Measurements from ENCODE around the gene HOXA13. TPM values are rescaled to one million over a fixed set of nuclear protein-coding genes. Genes with fewer than 3 reads are reported as not detected.
A peak's percentile ranks its signal among the peaks of the same experiment; 100 is the strongest.

The HOXA13 gene
- total RNA-seq, 2 donors from 2014 or later: not detected

GRCh38 chr7:27242154-27242553 lies 42.3 kb upstream of the HOXA13 start:
- H3K36me3 Mint-ChIP-seq (ENCODE audit: low read depth): peaks cover 3% of the 10 kb centered on the region
- ATAC-seq: no peak
- no peak overlapping the region for H3K27ac Mint-ChIP-seq
- no peak for DNase-seq
- peaks cover 78% of the 10 kb centered on the region for H3K27me3 Mint-ChIP-seq
- no peak overlapping the region for H3K4me3 Mint-ChIP-seq
- no peaks in the 10 kb centered on the region for H3K9me3 ChIP-seq (ENCODE audit: control insufficient read depth, low read length, poor library complexity, severe bottlenecking)
- H3K4me1 Mint-ChIP-seq: peaks cover 26% of the 10 kb centered on the region

DNA sequence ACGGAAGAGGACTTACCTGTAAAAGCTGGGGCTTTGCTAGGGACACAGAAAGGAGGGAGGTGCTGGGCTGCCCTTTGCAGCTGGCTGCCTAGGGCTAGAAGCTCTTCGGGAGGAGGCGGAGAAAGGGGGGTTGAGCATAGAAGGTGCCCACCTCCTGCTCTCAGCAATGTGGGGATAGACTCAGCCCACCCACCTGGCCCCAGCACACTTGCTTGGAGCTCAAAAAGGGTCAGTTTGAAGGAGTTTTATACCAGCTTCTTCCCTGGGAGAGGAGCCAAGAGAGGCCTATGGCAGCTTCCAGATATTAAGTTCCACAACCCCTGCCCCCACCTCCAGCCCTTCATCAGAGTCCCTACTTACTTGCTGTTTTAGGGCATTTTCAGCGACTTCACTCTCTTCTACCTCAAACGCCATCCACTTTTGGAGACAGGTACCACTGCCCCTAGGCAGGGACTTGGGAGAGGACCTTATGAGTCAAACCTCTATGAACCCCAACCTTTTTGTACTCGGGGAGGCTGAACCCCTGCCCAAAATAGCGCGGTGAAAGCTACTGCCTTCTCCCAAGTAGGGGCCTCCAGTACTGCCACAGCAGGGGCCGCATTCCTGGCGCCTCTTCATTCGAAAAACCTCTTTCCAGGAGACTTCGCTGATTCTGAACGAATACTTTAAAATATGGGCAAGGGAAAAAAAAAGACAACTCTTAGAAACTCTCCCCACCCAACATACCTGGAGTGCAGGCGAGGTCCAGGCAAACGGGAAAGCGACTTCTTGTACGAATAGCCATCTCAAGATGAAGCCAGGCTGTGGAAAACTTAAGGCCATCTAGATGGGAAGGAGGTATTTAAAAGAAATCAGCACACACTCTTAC lies 41.5 kb upstream of the HOXA13 start:
- Mint-ChIP-seq H3K4me1 (peaks cover 27% of the 10 kb centered on the region), H3K4me3 (peak overlapping the region; percentile 52)

GRCh38 chr7:27240015-27240731 lies 40.3 kb upstream of the HOXA13 start:
- Mint-ChIP-seq H3K36me3 (ENCODE audit: low read depth) (peaks cover 3% of the 10 kb centered on the region), H3K4me3 (peak overlapping the region; percentile 61), H3K27me3 (peaks cover 88% of the 10 kb centered on the region), H3K4me1 (peaks cover 28% of the 10 kb centered on the region), H3K27ac (no peak overlapping the region)
- H3K9me3 ChIP-seq (ENCODE audit: control insufficient read depth, low read length, poor library complexity, severe bottlenecking): no peaks in the 10 kb centered on the region
- ATAC-seq (no peak), DNase-seq (no peak)

More for the DNA sequence above, 41.5 kb upstream of the HOXA13 start:
- H3K27ac Mint-ChIP-seq: no peak overlapping the region
- peaks cover 80% of the 10 kb centered on the region for H3K27me3 Mint-ChIP-seq
- H3K9me3 ChIP-seq (ENCODE audit: control insufficient read depth, low read length, poor library complexity, severe bottlenecking): no peaks in the 10 kb centered on the region
- ATAC-seq (no peak), DNase-seq (no peak)
- H3K36me3 Mint-ChIP-seq (ENCODE audit: low read depth): peaks cover 3% of the 10 kb centered on the region

DNA sequence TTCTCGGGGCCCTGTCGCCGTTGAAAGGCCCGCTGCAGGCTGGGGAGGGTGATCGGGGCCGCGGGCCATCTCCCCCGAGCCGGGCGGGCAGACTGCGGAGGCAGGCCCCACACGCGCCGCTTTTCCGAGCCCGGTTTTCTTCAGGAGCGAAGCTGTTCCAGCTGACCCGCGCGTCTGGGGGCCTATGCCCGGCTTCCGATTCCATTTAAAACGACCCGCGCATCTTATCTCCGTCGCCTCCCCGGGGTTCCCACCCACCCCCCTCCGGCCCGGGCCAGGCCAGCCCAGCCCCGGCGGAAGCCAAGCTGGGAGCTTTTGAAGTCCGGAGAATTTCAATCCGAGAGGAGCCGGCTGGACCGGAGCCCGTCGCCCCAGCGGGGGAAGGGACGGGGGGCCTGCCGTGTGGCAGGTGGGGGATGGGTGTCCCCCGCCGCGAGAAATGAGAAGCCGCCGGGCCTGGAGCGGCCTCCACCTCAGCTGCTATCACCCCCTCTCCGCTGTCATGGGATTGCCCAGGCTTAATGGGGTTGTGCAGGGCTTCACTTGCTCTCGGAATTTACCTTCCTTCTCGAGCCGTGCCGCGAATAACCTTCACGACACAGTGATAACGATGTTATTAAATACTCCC lies 39.6 kb upstream of the HOXA13 start:
- peaks cover 3% of the 10 kb centered on the region for H3K36me3 Mint-ChIP-seq (ENCODE audit: low read depth)
- peak overlapping the region; percentile 61 for H3K4me3 Mint-ChIP-seq
- H3K9me3 ChIP-seq (ENCODE audit: control insufficient read depth, low read length, poor library complexity, severe bottlenecking): no peaks in the 10 kb centered on the region
- H3K4me1 Mint-ChIP-seq: peaks cover 24% of the 10 kb centered on the region
- DNase-seq (no peak), ATAC-seq (no peak)
- H3K27me3 Mint-ChIP-seq: peaks cover 85% of the 10 kb centered on the region
- H3K27ac Mint-ChIP-seq: no peak overlapping the region

DNA sequence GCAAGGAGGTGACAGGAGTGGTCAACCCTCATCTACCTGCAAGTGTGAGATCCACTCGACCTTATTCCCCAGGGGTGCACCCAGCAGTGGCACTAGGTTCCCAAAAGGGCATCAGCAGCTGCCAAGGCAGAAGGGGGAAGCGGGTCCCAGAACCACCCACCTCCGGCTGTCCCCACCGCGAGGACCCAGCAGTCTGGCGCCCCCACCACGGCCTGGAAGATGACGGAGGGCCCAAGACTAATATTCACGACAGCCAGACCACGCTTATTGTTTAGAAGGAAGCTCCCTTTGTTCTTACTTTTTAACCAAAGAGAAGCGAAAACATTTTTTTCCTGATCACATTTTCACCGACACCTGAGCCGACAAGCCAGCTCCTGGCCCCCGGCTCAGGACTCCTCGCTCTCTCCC lies 39.1 kb upstream of the HOXA13 start:
- H3K36me3 Mint-ChIP-seq (ENCODE audit: low read depth): peaks cover 5% of the 10 kb centered on the region
- H3K4me3 Mint-ChIP-seq: peak overlapping the region; percentile 39
- no peak for DNase-seq
- ATAC-seq: no peak
- peaks cover 21% of the 10 kb centered on the region for H3K4me1 Mint-ChIP-seq
- no peak overlapping the region for H3K27ac Mint-ChIP-seq
- H3K27me3 Mint-ChIP-seq: peaks cover 85% of the 10 kb centered on the region
- H3K9me3 ChIP-seq (ENCODE audit: control insufficient read depth, low read length, poor library complexity, severe bottlenecking): no peaks in the 10 kb centered on the region

GRCh38 chr7:27237735-27238334 lies 37.9 kb upstream of the HOXA13 start:
- peaks cover 16% of the 10 kb centered on the region for H3K4me1 Mint-ChIP-seq
- peaks cover 86% of the 10 kb centered on the region for H3K27me3 Mint-ChIP-seq
- no peak overlapping the region for H3K4me3 Mint-ChIP-seq
- ATAC-seq (no peak), DNase-seq (no peak)
- H3K36me3 Mint-ChIP-seq (ENCODE audit: low read depth): peaks cover 2% of the 10 kb centered on the region
- H3K9me3 ChIP-seq (ENCODE audit: control insufficient read depth, low read length, poor library complexity, severe bottlenecking): no peaks in the 10 kb centered on the region
- no peak overlapping the region for H3K27ac Mint-ChIP-seq

DNA sequence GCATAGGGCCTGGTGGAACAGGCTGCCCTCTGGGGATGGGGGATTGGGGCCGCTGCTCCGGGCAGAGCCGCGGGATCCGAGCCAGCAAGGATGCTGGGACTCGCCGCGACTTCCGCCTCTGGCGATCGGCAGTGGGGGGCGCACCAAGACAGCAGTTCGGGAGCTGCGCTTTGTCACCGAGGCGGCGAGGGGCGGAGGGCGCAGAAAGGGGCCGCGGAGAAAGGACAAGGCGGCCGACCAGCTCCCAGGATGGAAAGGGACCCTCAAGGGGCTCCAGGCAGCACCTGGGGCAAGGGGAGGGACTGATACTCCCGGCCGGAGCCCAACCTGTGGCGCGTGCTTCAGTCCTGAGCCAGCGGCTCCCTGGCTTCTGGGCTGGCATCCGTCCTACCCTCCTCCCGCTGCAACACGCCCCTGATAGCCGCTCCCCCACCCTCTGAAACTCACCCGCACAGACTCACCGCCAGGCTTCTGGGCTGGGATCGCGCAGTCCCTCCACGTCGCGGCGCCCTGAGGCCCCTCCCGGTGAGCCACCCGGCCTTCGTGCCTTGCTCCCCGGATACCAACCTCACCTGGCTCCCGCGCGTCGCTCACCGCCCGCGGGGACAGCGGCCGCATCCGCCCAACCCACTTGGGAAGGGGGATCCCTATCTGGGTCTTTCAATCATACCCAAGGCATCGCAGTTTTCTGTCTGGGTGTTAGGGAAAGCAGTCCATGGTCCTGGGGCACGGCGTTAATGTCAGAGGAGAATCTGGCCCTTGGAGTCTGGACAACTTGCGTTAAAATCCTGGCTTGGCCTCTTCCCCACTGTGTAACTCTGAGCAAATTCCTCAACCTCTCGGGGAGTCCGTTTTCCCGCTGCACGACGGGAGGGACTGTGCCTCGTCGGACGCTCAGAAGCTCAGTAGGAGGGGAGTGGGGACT lies 35.8 kb upstream of the HOXA13 start:
- ATAC-seq (no peak), DNase-seq (no peak)

GRCh38 chr7:27229448-27229847 lies 29.6 kb upstream of the HOXA13 start:
- no peak overlapping the region for H3K27ac Mint-ChIP-seq
- peaks cover 2% of the 10 kb centered on the region for H3K36me3 Mint-ChIP-seq (ENCODE audit: low read depth)
- DNase-seq (no peak), ATAC-seq (no peak)
- H3K4me1 Mint-ChIP-seq: peaks cover 3% of the 10 kb centered on the region
- no peaks in the 10 kb centered on the region for H3K9me3 ChIP-seq (ENCODE audit: control insufficient read depth, low read length, poor library complexity, severe bottlenecking)
- H3K27me3 Mint-ChIP-seq: peaks cover 70% of the 10 kb centered on the region
- H3K4me3 Mint-ChIP-seq: no peak overlapping the region

More for the DNA sequence above, 35.8 kb upstream of the HOXA13 start:
- H3K4me1 Mint-ChIP-seq: peaks cover 4% of the 10 kb centered on the region
- no peak overlapping the region for H3K27ac Mint-ChIP-seq
- peaks cover 2% of the 10 kb centered on the region for H3K36me3 Mint-ChIP-seq (ENCODE audit: low read depth)
- H3K4me3 Mint-ChIP-seq: peak overlapping the region; percentile 3
- no peaks in the 10 kb centered on the region for H3K9me3 ChIP-seq (ENCODE audit: control insufficient read depth, low read length, poor library complexity, severe bottlenecking)
- peaks cover 68% of the 10 kb centered on the region for H3K27me3 Mint-ChIP-seq

GRCh38 chr7:27224983-27225934 lies 25.4 kb upstream of the HOXA13 start:
- Mint-ChIP-seq H3K4me3 (peak overlapping the region; percentile 25), H3K27ac (no peak overlapping the region), H3K36me3 (ENCODE audit: low read depth) (no peaks in the 10 kb centered on the region), H3K4me1 (peaks cover 3% of the 10 kb centered on the region), H3K27me3 (peaks cover 90% of the 10 kb centered on the region)
- H3K9me3 ChIP-seq (ENCODE audit: control insufficient read depth, low read length, poor library complexity, severe bottlenecking): no peaks in the 10 kb centered on the region
- no peak for DNase-seq
- ATAC-seq: no peak

DNA sequence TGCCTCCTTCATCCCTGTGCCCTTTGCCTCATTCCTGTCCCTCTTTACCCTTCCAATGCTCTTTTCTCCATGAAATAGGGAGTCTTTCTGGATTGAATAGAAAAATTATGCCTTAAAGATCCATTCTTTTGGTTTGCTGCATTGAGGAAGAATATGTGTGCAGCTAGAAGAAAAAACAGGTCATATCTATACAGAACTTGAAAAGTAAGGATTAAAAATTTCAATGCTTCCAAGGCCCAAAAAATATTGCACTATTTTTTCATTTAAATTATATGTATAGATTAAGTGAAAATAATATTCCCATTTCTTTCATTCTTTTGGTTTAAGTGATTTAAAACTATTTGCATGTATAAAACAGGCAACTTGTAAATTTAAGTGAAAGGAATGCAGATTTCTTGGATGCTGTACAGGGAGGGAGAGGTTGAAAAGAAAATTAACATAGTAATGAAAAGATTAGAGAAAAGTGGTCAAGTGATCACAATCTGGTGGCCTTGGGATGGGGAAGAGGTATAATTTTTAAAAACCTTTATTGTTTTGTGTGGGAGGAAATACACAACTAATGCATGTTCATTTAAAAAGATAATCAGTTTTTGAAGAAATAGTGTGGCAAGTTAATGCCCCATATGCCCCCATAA lies 24.2 kb upstream of the HOXA13 start:
- no peaks in the 10 kb centered on the region for H3K9me3 ChIP-seq (ENCODE audit: control insufficient read depth, low read length, poor library complexity, severe bottlenecking)
- Mint-ChIP-seq H3K36me3 (ENCODE audit: low read depth) (peaks cover 4% of the 10 kb centered on the region), H3K27me3 (peaks cover 93% of the 10 kb centered on the region), H3K27ac (no peak overlapping the region), H3K4me3 (no peak overlapping the region), H3K4me1 (peaks cover 10% of the 10 kb centered on the region)
- no peak for ATAC-seq
- DNase-seq: no peak

DNA sequence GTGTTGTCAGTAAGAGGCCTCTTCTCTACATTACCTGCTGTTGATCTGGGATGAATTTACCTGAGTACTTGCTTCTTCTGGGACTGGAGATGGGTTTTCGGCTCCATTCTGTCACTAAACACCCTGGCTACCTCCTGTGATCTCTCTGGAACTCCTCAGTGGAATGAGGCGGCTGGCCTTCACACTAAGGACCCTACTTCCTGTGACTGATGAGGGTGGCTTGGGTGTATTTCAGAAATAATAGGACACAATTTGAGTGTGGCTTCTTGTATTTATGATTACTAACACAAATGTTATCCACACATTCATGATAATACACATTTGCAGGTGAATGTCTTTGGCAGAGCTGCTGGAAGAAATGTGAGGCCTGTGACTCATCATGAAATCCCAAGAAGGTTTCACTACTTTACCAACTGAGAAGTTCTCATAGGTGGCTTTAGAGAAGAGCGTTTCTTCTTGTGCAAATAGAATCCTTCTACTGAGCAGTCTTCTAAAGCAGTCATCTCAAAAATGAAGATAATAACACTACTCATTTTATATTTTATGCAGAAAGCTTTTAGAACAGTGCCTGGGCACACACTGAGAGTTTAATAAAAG lies 21.4 kb upstream of the HOXA13 start:
- Mint-ChIP-seq H3K4me1 (peaks cover 10% of the 10 kb centered on the region), H3K27me3 (peaks cover 85% of the 10 kb centered on the region), H3K36me3 (ENCODE audit: low read depth) (peaks cover 4% of the 10 kb centered on the region), H3K4me3 (no peak overlapping the region), H3K27ac (no peak overlapping the region)
- ATAC-seq (no peak), DNase-seq (no peak)
- H3K9me3 ChIP-seq (ENCODE audit: control insufficient read depth, low read length, poor library complexity, severe bottlenecking): no peaks in the 10 kb centered on the region
